ENCODE results near the gene CCDC187.

CCDC187 gene

DNA sequence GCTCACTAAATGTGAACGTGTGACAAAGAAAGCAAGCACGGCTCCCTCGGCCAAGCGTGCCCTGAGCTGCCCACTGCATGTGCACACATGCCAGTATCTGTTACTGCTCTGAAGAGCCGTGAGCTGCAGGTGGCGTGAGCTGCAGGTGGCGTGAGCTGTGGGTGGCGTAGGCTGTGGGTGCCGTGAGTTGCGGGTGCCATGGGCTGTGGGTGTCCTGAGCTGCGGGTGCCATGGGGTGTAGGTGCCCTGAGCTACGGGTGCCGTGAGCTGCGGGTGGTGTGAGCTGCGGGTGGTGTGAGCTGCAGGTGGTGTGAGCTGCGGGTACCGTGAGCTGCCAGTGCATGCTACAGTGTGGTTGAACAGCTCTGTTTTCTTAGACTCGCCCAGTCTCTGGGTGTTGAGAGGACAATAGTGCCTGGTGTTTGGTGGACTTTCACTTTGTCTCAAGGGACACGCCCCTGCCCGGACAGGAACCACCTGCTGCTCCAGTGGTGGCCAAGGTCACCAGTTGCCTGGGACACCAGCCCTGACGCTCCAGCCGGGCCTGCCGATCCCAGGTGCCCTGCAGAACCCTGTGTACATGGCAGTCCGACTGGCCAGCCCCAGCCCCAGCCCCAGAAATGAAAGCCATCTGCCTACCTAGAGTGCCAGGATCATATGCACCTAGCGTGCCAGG is 6.7 kb downstream of the CCDC187 start:
- DNase-seq = no peak

DNA sequence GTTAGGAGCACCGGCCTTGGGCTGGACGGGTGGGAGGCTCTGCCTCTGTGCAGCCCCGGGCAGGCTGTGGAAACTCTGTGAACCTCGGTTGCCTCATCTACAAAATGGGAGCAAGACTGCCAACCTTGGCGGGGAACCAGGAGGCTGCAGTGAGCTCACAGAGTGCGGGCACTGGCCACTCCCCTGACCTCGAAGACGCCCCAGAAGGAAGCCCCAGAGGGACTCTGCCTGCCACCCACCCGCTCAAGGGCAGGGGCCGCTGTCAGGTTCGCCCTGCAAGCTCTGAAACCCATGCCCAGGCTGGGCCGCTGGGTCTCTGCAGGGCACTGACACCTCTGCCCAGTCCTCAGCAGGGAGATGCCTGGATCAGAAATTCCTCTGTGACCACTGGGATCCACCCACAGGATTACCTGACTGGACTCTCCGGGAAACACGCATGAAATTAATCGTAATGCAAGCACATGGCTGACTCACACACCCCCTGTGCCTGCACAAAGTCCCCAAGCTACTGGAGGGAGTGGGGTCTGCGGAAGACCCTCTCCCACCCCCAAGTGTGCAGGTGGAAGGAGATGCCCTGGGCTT is 7.4 kb downstream of the CCDC187 start:
- no peak for DNase-seq

DNA sequence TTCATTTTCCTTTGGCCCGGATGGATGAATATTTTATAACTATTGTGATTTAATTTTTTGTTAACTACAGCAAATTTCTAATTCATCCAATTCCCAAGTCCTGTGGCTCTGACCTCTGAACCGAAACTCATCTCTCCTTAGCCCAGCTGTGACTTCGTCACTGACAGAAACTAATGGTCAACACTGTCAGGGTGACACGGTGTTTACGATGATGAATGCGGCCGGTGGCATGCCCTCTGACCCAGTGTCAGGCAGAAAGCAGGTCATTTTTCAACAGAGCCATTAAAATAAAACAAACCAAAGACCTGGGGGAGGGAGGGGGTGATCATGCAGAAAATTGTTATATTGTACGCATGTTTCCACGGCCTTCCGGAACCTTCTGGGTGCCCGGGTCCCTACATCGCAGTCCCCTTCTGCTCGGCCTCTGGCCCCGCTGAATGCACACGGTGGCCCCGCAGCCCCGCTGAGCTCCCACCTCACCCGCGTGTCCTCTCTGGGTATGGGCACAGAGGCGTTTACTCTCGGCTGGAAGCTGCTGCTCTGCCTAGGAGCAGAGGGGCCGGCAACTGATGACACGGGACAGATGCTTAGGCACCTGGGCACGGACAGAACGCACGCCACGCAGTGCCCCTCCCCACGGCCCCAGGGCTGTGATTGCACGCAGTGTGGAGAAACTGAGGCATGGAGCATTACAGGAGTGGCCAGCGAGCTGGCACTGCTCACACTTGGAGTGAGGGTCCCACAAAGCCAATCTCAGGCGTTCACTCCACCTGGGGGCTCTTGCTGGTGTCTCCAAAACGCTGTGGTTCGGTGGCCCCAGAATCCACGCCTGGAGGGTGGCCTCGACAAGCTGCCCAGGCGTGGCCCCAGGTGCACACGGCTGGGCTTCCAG is 8.1 kb downstream of the CCDC187 start:
- no peak for DNase-seq

DNA sequence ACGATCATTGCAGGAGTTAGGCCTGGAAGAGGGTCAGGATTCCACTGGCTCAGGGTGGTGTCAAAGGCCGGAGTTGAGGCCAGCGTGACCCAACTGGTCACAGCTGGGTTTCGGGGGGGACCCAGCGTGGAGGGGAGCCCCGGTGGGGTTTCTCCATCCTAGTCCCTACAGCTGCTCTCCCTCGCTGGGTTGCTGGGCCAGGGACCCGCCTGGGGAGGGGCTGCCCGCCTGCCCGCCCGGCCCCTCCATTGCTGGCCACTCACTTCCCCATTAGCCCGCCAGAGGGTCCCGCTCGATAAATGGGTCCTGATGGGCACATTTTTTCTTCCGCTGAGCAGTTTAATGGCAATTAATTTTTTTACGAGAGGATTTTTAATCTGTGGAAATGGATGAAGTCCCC is 8.8 kb downstream of the CCDC187 start:
- no peak for DNase-seq

DNA sequence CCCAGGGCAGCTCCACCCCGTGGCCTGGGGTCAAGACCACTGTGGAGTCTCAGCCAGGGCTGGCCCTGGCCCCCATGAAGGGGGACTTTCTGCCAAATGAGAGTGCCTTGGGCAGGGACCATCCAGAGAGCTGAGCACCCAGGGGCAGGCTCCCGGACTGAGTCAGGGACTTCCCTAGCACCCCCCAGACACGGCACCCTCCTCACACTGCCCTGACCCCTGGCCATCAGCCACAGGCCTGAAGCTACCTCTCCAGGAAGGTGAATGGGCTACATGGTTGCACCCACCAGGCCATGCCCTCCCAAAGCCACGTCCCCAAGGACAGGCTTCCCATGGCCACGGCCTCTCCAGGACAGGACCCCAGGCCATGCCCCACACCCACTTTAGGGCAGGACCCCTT is 9.5 kb downstream of the CCDC187 start:
- DNase-seq = no peak

DNA sequence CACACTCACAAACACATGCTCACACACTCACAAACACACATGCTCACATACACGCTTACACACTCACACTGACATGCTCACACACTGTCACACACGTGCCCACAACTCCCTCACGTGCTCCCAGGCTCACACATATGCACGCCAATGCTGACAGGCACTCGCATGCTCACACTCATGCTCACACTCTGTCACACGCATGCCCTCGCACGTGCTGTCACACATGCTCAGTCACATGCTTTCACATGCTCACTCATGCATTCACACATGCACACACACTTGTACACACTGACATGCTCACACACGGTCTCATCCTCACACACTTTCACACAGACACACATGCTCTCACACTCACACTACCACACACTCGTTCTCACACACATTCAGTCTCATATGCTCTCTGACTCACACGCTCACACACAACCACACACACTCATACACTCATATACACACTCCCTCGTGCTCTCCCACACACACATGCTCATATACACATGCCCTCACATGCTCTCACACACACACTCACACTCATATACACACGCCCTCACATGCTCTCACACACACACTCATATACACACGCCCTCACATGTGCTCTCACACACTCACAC is 10.3 kb downstream of the CCDC187 start:
- DNase-seq = no peak

DNA sequence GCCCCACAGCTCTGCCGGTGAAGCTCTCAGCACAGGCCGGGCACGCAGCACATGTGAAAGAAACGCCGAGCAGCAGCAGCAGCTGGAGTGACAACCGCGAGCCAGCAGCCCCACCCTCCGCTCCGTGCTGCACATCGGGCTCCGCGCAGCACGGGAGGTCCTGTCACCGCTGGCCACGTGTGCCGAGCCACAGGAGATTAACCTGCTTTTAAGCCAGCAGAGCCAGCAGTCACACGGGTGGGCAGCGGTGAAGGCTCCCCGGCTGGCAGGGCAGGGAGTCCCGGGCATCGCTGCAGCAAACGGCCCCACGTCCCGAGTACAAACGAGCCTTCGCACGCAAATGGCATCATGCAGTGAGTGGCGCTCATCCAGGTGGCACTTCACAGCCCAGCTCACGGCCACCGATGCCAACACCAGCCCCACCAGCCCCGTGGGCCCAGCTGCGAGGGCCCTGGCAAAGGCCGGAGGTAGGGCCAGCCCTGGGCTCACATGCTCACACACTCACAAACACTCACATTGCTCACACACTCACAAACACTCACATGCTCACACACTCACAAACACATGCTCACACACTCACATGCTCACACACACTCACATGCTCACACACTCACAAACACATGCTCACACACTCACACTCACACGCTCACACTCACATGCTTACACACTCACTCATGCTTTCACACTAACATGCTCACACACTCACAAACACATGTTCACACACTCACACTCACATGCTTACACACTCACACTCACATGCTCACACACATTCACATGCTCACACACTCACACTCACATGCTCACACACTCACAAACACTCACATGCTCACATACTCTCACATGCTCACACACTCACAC is 11.1 kb downstream of the CCDC187 start:
- DNase-seq = no peak

DNA sequence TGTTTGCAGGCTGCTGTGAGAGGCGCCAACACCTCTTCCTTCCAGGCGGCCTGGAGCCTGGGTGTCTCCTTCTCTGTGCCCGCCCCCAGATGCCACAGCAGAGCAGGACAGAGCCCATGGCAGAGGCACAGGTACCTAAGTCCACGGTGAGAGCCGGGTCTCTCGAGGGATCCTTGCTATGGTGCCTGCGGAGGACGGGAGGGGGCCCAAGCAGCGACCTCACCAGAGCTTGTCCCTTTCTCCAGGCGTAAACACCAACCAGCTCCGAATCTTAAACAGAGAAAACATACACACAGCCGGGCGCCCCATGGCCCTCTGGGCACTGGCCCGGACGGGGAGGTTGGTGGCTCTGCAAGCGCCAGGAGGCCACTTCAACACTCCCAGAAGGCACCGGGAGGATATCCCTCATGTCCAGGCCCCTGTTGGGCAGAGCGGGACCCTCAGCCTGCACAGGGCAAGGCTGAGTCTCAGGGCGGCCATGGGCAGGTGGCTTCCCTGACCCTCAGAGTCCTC is 11.8 kb downstream of the CCDC187 start:
- DNase-seq = no peak

DNA sequence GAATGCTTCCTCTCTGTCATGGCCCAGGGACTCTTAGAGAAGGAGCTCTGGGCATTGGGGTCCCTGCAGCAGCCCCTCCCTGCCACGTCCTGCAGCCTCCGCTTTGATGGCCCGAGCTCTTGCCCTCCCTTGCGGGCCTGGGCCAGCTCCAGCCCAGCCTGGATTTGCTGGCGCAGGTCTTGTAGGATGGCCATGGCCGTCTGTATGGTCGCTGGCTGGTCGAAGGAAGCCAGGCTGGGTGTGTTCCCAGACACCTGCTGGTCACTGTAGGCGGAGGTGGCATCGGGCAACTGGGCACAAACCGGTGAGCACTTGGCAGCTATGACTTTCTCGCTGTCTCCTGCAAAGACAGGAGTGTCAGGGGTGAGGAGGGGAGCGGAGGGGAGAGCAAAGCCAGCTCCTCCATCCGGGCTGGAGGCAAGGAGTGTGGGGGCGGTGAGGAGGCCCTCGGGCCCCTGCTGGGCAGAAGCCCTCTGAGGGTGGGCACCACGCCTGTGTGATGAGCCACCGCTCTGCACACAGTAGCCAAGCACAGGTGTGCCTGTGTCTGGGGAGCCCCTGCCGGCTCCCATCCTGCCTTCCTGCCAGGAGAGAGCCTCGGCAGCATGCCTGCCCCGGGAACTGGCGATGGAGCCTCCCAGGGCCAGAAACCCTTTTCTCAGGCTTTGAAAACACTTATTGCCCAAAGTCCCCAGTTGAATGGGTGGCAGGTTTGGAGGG is 12.4 kb downstream of the CCDC187 start:
- no peak for DNase-seq

DNA sequence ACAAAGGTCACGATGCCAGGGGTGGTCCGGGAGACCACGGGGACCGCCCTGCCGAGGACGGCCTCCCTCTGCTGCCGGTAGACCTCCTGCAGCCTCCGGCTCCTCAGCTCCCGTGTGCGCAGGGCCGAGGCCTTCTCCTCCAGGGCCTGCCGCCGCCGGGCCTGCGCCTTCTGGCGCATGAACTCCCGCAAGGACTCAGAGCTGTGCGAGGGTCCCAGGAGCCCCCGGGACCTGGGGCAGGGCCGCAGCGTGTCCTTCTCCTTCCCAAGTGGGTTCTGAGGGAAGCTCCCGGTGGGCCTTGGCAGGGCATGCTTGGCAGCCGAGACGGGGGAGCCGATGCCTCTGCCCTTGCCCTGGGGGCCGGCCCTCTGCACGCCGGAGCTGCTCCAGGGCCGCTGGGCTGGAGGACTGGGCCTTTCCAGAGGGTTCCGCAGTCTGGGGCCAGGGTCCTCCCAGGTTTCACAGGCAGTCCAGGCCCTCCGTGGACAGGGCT is 13.3 kb downstream of the CCDC187 start:
- DNase-seq = no peak

DNA sequence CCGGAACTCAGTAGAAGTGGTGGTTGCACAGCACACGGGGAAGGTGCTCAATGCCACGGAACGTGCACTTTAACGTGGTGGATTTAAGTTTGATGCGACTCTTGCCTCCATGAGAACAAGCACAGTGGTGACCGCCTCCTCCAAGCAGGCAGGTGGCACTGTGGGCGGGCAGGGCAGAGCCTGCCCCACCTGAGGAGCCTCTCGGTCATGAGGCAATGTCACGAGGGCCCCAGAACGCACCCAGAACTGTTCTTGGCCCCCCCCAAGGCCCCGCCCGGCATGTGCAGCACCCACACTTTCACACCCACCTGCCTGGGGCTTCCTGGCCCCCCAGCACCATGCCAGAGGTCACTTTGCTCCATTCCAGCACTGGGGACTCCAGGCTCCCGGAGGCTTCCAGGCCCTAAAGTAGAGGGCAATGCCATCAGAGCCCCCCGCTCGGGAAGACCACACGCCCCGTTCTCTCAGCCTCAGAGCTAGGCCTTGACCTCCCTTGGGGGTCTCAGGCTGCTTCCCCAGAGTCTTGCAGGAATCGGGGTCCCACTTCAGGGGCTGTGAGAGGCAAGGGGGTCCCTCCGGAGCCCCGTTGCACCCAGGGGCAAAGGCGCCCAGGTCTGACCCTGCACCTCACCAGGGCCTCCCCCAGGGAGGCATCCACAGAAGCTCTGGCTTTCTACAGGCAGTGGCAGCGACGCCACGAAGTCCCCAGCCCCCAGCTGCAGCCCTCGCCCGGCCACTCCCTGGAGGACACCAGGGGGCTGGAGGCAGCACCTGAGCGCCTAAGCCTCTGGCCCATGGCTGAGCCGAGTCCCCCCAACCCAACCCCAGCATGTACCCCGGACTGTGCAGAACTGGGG is 14.0 kb downstream of the CCDC187 start:
- DNase-seq = no peak

DNA sequence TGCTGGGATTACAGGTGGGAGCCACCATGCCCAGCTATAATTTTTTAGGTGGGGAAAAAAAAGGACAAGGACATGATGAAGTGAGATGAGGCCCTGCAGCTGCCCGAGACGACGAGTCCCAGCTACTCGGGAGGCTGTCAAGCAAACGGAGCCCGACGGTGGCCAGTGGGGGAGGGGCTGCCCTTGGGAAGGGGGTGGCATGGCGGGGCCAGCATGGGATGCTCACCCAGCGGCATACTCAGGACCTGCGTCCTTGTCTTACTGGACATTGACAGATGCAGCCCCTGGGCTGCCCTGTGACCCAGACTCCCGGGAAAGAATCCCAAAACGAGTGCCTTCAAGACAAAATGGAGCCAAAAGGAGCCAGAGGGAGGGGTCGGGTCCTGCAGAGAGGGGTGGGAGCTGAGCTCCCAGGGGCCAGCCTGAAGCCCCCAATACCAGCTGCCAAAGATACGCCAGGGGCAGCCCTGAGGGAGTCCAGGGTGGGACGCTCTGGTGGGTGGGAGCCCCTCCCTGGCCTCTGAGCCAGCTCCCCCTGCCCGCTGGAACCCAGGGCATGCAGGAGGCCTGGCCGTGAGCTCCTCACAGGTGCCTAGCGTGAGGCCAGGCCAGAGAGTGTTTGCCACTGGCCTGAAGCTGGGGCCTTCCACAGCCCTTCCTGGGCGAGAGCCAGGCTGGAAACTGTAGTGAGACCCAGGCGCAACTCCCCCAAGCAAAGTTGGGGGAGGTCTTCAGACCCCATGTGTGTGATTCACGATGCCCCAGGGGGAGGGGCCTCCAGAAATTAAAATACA is 15.7 kb downstream of the CCDC187 start:
- DNase-seq = no peak

DNA sequence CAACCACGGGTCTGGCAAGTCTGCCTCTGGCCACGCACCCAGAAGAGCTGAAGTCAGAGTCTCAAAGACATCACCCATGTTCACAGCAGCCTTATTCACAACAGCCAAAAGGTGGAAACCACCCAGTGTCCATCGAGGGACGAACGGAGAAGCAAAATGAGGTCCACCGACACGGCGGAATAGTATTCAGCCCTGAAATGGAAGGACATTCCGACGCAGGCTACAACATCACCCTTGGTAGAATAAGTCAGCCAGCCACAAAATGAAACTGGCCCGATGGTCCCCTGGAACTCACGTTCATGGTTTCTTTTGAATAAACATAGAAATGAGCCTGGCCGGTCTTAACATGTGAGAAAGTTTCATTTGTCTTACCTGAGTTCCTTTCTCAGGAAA is 16.9 kb downstream of the CCDC187 start:
- DNase-seq = no peak

DNA sequence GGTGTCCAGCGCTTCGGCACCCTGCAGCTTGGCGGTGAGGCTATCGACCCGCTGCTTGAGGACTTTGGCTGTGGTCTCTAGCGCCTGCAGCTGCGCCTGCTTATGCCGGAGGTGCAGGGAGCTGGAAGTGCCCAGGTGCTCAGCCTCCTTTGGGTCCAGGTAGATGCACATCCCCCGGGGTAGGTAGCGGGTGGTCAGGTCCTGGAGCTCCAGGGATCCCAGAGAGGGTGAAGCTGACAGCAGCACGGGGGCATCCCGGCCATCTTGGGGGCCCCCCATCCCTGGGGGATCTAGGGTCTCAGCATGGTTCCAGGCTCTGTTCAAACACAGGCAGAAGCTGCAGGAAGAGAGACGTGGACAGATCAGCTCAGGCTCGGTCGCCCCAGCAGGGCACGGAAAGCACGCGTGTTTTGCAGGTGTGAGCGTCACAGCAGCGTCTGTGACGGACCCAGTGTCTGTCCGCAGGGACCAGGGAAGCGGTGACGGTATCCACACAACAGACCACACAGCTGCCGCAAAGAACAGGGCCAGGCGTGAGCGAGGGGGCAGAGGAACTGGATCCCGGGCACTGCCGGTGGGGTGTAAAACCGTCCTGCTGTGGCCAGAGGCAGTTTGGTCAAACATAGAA is 17.4 kb downstream of the CCDC187 start:
- DNase-seq = no peak

DNA sequence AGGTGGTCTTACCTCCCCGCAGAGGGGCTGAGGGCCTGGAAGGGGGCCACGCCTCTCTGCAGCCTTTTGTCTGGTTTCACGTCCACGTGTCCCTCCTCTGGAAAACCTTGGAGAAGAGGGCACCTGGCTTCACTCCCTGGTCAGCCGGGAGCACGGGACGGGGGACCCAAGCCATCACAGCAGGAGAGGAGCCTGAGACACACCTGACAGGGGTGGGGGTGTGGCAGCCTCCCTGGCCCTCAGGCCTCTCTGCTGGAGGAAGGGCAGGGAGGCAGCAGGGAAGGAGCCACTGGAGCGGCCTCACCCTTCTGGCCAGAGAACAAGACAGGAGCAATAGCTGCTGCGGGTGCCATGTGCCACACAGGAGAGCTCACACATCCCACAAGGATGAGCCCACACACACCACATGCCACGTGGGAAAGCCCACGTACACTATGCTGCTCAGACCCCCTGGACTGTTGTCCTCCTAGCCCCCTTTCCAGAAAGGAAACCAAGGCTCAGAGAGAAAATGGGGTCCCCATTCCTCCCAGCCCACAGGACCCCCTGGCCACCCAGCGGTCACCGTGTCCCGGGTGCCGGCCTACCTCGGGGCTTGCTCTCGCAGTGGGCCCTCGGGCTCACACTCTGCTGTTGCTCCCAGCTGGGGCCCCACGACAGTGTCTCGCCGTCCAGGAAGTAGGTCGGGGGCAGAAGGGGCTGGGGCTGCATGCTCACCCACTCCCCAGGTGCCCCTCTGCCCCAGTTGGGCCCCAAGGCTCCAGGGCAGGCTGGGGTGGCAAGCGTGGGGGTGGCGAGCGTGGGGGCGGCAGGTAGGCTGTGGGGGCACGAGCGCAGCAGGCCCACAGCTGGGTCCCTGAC is 18.2 kb downstream of the CCDC187 start:
- DNase-seq = no peak

DNA sequence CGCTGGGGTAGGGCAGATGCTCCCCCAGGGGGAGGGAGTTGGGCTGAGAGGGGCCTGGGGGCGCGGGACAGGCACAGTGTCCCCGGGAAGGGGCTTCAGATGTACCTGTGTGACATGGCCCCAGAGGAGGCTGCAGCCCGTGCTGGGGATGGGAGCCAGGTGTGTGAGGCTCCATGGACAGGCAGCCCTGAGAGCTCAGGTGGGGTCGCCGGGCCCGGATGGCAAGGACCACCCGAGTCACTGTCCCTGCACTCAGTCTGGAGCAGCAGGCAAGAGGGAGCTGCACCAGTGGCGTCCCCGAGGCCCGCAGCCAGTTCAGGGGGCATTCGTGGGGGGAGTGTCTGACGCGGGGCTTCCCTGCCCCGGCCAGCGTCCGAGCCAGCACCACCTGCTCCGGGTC is 18.9 kb downstream of the CCDC187 start:
- no peak for DNase-seq

DNA sequence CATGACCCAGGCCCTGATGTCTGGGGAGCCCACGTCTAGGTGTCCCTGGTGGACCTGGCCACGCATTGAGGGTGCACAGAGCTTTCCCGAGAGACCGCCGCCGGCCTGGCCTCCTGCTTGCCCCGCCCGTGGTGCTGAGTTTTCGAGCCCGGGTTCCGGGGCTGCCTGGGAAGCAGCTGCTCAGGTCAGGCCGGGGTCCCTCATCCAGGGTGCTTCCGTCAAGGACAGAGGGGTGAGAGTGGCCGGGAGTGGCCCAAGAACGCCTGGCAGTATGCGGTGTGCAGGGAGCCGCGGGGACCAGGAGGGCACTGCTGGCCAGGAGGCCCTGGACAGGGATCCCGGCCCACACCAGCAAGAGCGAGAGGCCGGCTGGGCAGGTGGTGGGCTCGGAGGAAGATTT is 19.6 kb downstream of the CCDC187 start:
- no peak for DNase-seq
